GM18499 (cell line): Measurements from ENCODE around the gene PKP4.
A peak's percentile ranks its signal among the peaks of the same experiment; 100 is the strongest.

Source experiments
- ATAC-seq: cut with Tn5 transposase; IDR thresholded peaks from one replicate; pipeline ENCODE4 v1.9.1; 2021; ENCODE audit warnings: moderate number of reproducible peaks; ENCODE audit not compliant: insufficient read depth, unreplicated experiment

The PKP4 gene

DNA sequence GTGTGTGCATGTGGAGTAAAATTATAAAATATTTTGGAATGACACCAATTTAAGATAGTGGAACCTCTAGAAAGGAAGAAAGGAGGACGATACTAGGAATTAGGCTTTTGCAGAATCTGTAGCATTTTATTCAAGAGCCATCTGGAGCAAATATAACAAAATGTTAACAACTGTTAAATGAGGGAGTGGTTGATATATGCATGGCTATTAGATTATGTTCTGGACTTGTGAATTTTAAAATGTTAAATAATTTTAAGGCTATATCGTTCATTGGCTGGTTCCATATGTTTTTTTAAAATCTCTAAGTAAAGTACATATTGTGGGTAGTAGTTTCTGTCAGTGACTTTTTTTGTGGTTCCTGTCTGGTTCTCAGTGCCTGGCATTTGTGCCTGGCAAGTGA lies 123.2 kb downstream of the PKP4 start:
- no peak for ATAC-seq

DNA sequence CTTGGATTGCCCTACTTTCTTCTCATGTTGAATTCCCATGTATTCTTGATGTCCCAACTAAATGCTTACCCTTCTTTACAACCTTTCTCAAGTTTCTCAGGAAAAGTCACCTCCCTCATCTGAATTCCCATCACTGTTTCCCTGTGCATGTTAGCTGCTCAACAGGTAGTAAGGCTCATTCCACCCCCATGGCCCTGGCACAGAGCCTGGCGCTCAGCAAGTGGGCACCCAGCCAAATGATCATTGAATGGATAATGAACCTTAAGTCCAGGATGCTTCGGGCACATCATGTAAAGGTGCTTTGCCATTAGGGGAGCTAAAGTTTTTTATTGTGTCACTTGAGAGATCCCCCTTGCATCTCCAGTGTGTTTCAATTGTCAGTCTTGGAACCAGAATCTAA lies 124.0 kb downstream of the PKP4 start:
- no peak for ATAC-seq

DNA sequence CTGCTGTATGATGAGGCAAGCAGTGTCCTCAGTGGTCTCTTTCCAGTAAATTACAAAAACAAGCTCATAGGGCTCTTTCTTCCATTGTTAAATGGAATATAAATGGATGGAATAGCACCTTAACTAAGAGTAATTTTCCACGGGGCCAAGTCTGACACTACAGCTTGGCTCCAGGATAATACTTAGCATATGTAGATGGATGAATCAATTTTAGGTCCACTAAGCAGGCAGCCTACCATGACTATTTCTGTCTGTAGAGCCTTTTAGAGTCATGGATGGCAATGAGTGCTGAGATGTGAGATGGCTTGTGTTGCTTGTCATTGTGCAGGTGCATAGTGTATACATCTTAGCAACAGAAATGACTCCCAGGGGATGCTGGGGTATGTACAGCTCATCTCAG lies 125.9 kb downstream of the PKP4 start:
- ATAC-seq, result no peak

DNA sequence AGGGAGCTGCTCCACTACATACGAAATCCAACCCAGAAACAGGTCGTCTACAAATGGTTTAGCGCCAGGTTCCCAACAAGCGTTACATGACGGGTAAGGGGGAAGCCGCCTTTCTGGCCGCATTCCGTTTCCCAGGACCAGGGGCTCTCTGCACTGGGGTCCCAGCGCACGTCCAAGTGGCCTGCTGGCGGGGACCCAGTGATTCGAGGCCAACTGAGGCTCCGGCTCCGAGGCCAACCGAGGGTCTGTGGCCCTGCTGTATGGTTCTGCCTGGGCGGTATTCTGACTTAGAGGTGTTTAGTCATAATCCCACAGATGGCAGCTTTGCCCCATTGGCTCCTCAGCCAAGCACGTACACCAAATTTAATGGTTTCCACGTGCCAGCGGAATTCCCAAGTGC lies 127.2 kb downstream of the PKP4 start:
- no peak for ATAC-seq

DNA sequence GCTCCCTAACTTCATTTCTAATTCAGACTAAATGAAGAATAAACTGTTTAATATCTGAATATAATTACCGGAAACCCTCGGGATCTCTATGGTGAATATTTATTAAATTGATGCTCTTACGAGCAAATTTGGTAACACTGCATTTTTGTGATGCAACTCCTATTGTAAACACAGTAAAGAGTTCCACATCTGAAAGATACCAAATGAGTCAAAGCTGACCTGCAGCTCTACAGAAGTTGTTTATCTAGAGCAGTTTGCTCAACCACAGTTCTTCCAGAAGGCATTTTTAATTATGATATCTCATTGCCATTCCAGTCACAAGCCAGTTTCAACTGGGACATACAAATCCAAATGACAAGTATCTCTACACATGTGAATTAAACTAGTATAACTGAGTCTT lies 129.7 kb downstream of the PKP4 start:
- ATAC-seq, result no peak

DNA sequence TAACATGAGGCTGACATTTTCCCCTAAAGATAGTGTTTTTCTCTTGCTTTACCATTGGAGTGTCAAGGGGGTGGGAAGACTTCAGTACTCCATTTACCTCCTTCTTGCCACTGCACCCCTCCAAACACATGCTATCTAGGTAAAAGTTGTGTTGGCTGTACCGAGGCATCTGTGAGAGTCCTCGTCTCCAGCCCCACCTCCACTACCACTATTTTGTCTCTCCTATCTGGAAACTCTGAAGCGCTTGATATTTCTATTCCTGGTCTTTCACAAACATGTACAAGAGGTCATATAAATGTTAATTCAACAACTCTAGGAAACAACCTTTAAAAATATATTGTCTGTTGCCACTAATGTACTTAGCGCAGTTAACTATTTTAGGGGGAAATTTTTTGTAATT lies 132.6 kb downstream of the PKP4 start:
- ATAC-seq, result no peak

DNA sequence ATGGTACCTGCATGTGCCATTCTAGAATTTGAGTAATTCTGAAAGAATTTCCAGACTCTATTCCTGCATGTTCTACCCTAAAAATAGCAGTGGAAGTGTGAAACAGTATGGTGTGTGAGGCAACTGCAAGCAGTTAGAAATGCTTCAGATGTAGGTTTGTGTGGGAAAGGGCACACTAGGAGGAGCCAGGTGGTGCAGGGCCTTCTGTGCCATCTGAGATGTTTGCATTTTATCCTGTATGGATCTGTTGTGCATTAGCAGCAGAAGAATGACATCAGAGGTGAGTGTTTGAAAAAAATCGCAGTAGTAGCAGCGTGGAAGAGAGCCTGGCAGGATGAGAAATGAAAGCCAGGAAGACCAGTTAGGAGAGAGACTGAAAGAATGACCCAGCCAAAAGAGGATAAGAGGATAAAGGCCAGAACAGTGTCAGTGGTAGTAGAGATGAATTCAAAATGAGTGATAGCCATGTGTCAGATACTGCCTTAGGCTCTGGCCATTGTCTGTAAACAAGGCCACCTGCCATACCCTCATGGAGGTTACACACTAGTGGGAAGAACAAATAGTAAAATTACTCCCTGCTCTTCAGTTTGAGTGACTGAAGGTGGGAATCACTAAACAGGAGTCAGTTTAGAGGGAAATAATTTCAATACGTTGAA lies 142.2 kb downstream of the PKP4 start:
- ATAC-seq, result no peak

DNA sequence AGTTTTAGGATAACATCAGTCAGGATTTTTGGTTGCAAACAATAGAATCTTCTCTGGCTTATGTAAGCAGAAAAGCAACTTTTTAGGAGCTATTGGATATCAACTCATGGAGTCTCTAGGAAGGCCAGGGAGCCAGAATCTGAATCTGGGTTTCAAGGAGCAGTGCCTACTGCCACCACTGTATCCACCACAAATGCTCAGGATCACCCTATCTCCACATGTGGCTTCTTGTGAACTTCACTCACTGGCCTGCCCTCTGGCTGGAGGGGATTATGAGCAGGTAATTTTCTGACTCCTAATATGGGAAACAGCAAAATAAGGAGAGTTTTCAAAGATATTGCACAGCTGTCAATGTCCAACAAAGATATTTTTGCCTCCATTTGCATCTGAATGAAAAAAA lies 142.9 kb downstream of the PKP4 start:
- no peak for ATAC-seq

DNA sequence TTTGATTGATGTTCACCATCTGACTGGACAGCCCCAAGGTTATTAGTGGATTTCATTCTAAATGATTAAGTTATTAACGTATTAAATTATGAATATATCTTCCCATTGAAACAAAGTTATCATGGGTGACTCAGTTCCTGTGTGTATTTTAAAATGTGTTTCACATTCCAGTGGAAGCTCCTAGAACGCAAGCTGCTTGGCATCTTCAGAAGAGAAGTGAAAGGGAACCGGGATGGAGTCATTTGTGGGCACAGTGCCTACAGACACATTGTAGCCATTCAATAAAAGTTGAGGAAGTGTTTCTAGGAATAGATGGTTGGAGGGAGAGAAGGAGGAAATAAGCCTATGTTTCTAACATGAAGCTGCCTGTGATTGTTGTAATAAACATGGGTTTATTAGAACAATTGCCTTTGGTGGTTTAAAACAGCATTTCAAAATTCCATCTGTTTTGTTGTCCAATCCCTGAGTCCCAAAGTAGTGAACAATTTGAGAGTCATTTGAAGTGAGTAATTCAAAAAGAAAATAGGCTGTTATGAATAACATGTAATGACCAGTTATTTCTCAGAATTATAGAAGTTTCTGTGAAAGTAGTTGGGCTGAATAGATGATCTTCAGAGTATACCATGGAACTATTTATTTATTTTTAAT lies 143.5 kb downstream of the PKP4 start:
- ATAC-seq, result no peak

DNA sequence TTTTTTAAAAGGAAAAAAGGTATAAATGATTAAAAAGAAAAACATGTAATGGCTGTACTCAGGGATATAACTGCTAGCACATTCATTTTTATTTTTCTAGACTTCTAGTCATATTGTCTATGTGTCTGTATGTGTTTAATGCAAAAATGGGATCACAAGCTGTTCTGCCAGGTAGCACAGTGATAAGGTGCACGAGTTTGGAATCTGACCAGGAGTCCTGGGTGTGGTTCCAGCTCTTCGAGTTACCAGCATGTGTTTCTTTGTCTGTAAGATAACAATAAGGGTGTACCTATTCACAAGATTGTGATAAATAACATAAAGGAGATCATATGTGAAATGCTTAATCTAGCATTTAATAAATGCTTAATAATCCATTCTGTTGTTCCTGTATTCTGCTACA lies 145.3 kb downstream of the PKP4 start:
- ATAC-seq, result no peak

DNA sequence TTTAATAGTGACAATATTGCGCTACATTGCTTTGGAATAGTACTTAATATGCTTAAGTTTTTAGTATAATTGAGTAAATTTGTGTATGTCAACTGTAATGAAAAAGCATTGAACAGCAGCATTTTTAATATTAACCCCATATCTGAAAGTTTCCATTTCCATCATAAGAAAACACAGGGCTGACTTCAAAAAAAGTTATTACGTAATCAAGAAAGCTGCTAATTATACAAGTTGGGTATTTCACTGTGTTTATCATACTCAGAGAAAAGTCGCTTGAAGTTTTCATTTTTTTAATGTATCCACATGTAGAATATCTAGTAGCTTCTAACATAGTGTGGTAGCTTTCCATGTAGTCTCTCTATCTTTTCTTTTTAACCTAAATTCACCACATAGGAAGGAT lies 146.5 kb downstream of the PKP4 start:
- ATAC-seq, result no peak

DNA sequence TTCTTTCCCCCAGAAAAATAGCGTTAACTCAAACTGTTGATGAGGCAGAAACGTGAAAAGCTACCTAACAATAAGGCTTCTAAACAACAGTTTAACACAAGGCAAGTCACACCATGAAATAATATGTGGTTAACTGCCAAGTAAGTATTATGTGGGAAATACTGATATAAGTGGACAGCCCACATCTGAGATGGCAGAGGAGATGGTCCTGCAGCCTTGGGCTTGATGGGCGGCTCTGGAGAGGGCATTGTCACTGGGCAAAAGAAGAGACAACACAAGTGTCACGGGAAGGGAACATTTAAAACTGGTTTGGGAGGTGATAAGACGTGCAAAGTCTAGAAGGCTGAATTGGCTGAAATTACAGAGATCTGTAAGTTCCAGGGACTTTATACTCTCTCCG lies 147.2 kb downstream of the PKP4 start:
- ATAC-seq, result no peak

DNA sequence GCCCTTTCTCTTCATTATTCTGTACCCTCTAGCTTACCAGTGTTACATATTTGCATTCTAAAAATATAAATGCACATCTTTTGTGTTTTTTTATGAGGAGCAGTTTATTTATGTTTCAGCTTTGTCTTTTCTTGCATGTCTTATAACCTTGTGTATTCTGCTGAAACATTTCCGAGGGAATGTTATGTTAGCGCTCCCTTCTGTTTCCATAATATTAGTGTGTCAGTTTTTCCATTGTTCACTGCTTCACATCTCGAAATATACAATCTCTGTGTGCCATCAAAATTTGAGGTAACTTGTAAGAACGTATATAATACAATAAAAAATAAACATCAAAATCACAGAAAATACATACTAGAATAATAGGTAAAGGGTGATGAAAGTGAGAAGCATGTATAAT lies 153.3 kb downstream of the PKP4 start:
- ATAC-seq, result no peak

DNA sequence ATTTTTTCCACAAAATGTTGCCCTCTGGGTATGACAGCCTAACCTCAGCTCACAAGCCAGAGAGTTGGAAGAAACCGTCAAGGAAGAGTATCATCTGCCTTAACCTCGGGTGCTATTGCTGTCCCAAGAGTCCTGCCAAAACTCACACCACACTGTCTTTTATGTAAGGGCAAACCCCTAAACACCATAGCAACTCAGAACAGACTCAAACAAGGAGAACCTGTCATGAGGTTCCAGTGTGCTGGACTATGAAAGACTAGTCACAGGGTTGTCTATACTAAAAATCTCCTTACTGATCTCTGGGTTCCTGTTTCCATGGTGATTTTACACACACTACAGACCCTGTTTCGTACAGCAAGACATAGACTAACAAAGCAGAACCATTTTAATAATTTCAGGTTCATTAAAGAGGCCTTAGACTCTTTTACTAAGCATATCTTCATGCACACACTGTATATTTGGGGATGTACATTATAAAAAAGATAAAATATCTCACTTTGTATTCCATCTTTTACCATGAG lies 159.8 kb downstream of the PKP4 start:
- ATAC-seq, result no peak

DNA sequence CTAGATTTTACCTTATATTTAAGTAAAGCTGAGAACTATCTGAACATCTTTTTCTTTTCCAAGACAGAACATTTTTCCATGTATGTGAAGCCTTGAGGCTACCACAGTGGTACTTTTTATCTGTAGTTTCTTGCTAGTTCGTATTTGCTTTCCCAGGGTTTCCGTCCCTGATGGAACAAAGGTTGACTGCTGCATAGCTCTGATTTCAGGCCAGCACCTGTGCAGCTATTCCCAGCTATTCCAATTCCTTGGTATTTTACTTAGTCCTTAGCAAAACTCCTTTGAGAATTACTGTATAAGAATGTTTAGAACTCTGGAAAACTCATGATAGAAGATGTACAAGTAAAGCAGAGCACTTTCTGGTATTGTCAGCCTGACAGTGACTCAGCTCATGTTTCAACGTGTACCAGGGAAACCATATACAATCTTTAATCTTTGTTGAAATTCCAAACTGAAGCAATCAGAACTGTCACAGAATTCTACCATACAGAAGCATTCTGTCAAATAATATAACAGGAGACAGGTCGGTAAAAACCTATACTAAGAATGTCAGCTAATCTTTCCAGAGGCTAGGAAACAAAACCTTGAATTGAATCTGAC lies 162.2 kb downstream of the PKP4 start:
- no peak for ATAC-seq

DNA sequence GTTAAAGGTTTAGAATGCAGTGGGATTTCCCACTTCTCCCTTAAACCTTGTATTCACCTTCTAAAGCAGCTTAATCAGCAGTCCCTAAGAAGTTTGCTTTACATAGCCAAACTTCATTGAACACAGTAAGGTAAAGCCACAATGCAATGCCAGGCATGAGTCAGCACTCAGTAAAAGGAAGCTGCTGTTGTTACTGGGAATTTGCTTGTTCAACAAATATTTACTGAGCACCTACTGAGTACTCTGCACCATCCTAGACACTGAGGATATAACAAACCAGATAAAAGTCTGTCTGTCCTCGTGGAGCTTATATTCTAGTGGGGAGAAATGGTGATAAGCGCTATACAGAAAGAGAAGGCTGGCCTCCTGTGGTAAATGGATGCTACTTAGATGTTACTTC lies 162.7 kb downstream of the PKP4 start:
- peak; percentile 61 for ATAC-seq

DNA sequence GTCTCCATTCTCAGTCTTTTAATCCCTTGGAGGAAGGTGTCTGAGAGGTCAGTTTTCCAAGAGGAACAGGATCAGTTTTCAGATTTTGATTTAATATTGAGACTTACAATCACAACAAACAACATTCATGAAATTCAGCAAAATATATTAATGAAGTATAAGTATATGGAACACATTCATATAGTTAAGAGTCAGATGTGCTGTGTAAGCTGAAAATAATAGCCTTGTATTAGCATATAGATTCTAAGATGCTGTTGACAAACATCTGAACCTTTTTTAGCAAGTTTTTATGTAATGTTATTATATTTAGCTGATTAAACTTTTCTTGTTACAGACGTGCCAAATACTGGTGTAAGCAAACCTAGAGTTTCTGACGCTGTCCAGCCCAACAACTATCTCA lies 163.9 kb downstream of the PKP4 start:
- ATAC-seq, result no peak

DNA sequence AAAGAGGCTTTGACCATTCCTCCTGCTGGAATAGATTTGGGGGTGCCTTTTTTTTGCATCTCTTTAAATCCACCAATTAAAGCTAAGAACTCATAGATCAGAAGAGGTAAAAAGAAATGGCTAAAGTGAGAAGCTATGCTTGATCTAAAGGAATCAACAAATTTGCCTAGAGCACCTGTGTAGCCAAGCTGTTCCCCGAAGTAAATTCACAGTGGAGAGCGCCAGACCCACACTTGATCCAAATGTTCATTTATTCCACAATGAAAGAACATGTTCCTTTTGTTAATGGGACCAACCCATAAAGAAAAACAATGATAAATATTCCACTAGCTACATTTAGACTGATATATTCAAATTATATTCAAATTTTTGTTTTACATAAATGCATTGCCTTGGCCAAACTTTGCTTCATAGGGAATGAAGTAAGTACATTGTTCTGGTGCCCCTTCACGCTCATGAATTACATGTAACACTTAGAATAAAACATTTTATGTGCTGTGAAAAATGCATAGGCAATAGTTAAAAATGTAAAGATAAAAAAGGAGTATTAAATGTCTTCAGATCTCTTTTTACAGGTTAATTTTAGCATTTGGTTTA lies 167.4 kb downstream of the PKP4 start:
- no peak for ATAC-seq

DNA sequence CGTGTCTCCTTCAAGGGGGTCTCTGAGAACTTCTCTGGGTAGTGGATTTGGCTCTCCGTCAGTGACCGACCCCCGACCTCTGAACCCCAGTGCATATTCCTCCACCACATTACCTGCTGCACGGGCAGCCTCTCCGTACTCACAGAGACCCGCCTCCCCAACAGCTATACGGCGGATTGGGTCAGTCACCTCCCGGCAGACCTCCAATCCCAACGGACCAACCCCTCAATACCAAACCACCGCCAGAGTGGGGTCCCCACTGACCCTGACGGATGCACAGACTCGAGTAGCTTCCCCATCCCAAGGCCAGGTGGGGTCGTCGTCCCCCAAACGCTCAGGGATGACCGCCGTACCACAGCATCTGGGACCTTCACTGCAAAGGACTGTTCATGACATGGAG lies 168.2 kb downstream of the PKP4 start:
- no peak for ATAC-seq

DNA sequence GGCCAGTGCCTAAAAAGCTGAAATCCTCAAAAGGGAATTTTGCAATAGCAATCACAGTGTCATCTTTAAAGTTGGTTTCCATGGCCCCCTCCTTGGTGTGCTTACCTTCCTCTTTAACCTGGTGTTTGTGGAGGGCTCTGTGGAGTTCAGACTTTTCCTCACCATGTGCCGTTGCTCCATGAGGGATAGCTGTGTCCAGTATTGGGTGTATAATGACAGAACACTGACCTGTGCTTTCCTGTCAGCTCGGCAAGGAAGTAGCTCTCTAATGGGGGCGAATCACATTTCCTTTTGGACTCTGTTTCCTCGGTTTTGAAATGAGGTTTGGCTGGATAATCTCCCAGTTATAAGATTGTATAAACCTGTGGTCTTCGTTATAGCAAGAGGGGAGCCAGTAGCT lies 172.4 kb downstream of the PKP4 start:
- no peak for ATAC-seq

DNA sequence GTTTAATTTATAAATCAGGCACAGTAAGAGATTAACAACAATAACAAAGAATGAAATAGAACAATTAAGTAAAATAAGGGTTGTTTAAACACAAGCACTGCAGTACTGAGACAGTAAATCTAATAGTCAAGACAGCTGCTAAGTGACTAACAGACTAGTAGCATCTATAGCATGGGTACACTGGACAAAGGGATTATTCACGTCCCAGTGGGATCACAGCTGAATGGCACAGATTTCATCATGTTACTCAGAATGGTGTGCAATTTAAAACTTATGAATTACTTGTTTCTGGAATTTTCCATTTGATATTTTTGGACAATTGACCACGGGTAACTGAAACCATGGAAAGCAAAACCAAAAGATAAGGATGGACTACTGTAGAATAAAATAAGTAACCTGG lies 176.5 kb downstream of the PKP4 start:
- ATAC-seq, result no peak
